Panc1 (cell line): ENCODE results near the gene OR4E2. TPM values are rescaled to one million over a fixed set of nuclear protein-coding genes. Genes with fewer than 3 reads are reported as not detected.

Source experiments
- ATAC-seq: fragments of 200-7000 bp; cut with Tn5 transposase; 2 replicates; pipeline ENCODE4 v1.9.1; 2020; ENCODE audit warnings: mild to moderate bottlenecking, moderate library complexity
- BruUV-seq: library from RNA; stranded (reverse); fragments of 400-500 nt; replicated peaks from 2 replicates; lab custom pipeline; 2021; lab: Mats Ljungman, UMichigan
- CTCF ChIA-PET: fragments of 300-600 bp; sonication (Branson Sonifier 250); formaldehyde crosslinking; loops from one replicate; lab custom pipeline; 2022; ENCODE audit warnings: antibody characterized with exemption; lab: Charles Lee
- POLR2A ChIA-PET: fragments of 300-600 bp; sonication (Branson Sonifier 250); formaldehyde crosslinking; loops from one replicate; lab custom pipeline; 2022; ENCODE audit warnings: antibody characterized with exemption; lab: Charles Lee
- DNase-seq: peaks from one replicate; pipeline ENCODE4 v3.0.0-alpha.2; 2010; ENCODE audit warnings: low read depth, low spot score
- H3K27ac ChIP-seq: 2 replicates; pipeline ENCODE4 v1.5.1; 2011; ENCODE audit warnings: mild to moderate bottlenecking, low read length, inconsistent platforms
- H3K27me3 ChIP-seq: fragments of 200-500 bp; sonication (Bioruptor generic); 2 replicates; pipeline ENCODE4 v1.6.0; 2014; ENCODE audit warnings: low read length, inconsistent platforms; ENCODE audit not compliant: control insufficient read depth, insufficient read depth
- H3K36me3 ChIP-seq: fragments of 200-500 bp; sonication (Bioruptor generic); 2 replicates; pipeline ENCODE4 v1.5.1; 2014; ENCODE audit warnings: inconsistent platforms, mild to moderate bottlenecking, low read length, moderate library complexity; ENCODE audit not compliant: control insufficient read depth, insufficient read depth
- H3K4me1 ChIP-seq: 2 replicates; pipeline ENCODE4 v1.5.1; 2011; ENCODE audit warnings: inconsistent platforms, mild to moderate bottlenecking, low read length, moderate library complexity; ENCODE audit not compliant: control insufficient read depth, insufficient read depth
- H3K4me3 ChIP-seq, 2 experiments: 2 replicates each; pipeline ENCODE4 v1.5.1; 2011 to 2012; ENCODE audit warnings: low read depth in 2 of 2, low read length in 2 of 2, mild to moderate bottlenecking in 2 of 2, inconsistent platforms in 1 of 2, moderate library complexity in 1 of 2
- H3K9me3 ChIP-seq: fragments of 200-500 bp; sonication (Bioruptor generic); 2 replicates; pipeline ENCODE4 v1.5.1; 2014; ENCODE audit warnings: low read depth, mild to moderate bottlenecking, inconsistent platforms, low read length, moderate library complexity; ENCODE audit not compliant: control insufficient read depth, insufficient read depth
- CTCF ChIP-seq: fragments of 450-650 bp; IDR thresholded peaks from 2 replicates; pipeline ENCODE4 v1.5.1; 2017; ENCODE audit warnings: mild to moderate bottlenecking
- POLR2AphosphoS5 ChIP-seq: IDR thresholded peaks from 2 replicates; pipeline ENCODE4 v1.6.1; 2012; ENCODE audit warnings: mild to moderate bottlenecking, low read depth, low read length, moderate library complexity
- REST ChIP-seq, 2 experiments: IDR thresholded peaks; 2 replicates each; pipeline ENCODE4 v1.6.1; 2011 to 2012; ENCODE audit warnings: low read depth in 2 of 2, control low read depth in 1 of 2, low read length in 1 of 2, mild to moderate bottlenecking in 1 of 2, moderate library complexity in 1 of 2; ENCODE audit not compliant: insufficient read depth in 1 of 2
- SIN3A ChIP-seq: IDR thresholded peaks from 2 replicates; pipeline ENCODE4 v1.6.1; 2012; ENCODE audit warnings: low read depth, mild to moderate bottlenecking, low read length, moderate library complexity, borderline replicate concordance; ENCODE audit not compliant: insufficient read depth
- TCF7L2 ChIP-seq: IDR thresholded peaks from 2 replicates; pipeline ENCODE4 v1.6.1; 2011; ENCODE audit warnings: mild to moderate bottlenecking, low read depth, low read length, inconsistent platforms
- in situ Hi-C: cut with HindIII; loops from 2 replicates; pipeline ENCODE4 v1.10.0; 2016; ENCODE audit warnings: low sequenced_read_pairs, low pct_unique_long_range_greater_than_20kb
- intact Hi-C: fragments of 100-400 bp; cut with micrococcal nuclease; formaldehyde crosslinking; loops from one replicate; pipeline ENCODE4 v1.10.0; 2022; ENCODE audit not compliant: unreplicated experiment
- total RNA-seq: library from RNA; stranded (reverse); gene quantifications from one replicate; pipeline ENCODE4 v1.2.1, GENCODE V29; 2021; ENCODE audit not compliant: unreplicated experiment

OR4E2 gene
- total RNA-seq, 1 experiment from 2014 or later: not detected

GRCh38 chr14:21643407-21643806 is 10.2 kb upstream of the OR4E2 start:
- H3K4me3 ChIP-seq: no peak overlapping the region
- no peak for DNase-seq
- no peaks in the 10 kb centered on the region for H3K9me3 ChIP-seq
- no peaks in the 10 kb centered on the region for H3K36me3 ChIP-seq
- in situ Hi-C loops: no loop called here
- H3K27ac ChIP-seq: no peak overlapping the region
- no peak for ATAC-seq
- intact Hi-C loops: no loop called here
- no peak for TF ChIP-seq POLR2AphosphoS5
- TF ChIP-seq CTCF: no peak
- no peak for TF ChIP-seq REST (IDR thresholded peaks at IDR 0.05; ENCODE audit: insufficient read depth in 1 of 2, low read depth in 2 of 2, low read length in 1 of 2)
- TF ChIP-seq TCF7L2: no peak
- H3K4me1 ChIP-seq: no peaks in the 10 kb centered on the region
- POLR2A ChIA-PET: no interaction called here
- no peaks in the 10 kb centered on the region for H3K27me3 ChIP-seq
- CTCF ChIA-PET: no interaction called here
- no TSS peak for BruUV-seq

GRCh38 chr14:21647380-21647779 is 6.3 kb upstream of the OR4E2 start:
- Histone ChIP-seq H3K4me3 (no peak overlapping the region), H3K27ac (no peak overlapping the region), H3K27me3 (no peaks in the 10 kb centered on the region), H3K9me3 (no peaks in the 10 kb centered on the region), H3K36me3 (no peaks in the 10 kb centered on the region), H3K4me1 (no peaks in the 10 kb centered on the region)
- ChIA-PET POLR2A (no interaction called here), CTCF (no interaction called here)
- intact Hi-C loops: no loop called here
- no peak for ATAC-seq
- TF ChIP-seq REST (IDR thresholded peaks at IDR 0.05; ENCODE audit: insufficient read depth in 1 of 2, low read depth in 2 of 2, low read length in 1 of 2) (no peak), CTCF (no peak), TCF7L2 (no peak), POLR2AphosphoS5 (no peak), SIN3A (no peak)
- in situ Hi-C loops: no loop called here
- BruUV-seq: no TSS peak
- DNase-seq: no peak
